Ureter (tissue), 1 donor: ENCODE results near the gene CNNM2. TPM values are rescaled to one million over a fixed set of nuclear protein-coding genes. Genes with fewer than 3 reads are reported as not detected.
"Not testable (repeated sequence)": the region's sequence is repeated elsewhere in the genome, so short reads cannot be mapped to it uniquely, and the experiment has no call there.

Experiments
- DNase-seq: peaks from one replicate; pipeline ENCODE4 v3.0.0-alpha.2; 2020; ENCODE audit warnings: low spot score
- total RNA-seq: library from RNA; stranded (reverse); gene quantifications from one replicate; pipeline ENCODE4 v1.2.4, GENCODE V29; 2023
- donor health status: DM: yes; HTN: yes; CAD: no.

Gene CNNM2
- total RNA-seq, 1 donor from 2014 or later: 12.7 TPM

- no peak for DNase-seq
Measured at GRCh38 chr10:102926842-102927241, 8.7 kb downstream of the CNNM2 start.

- no peak for DNase-seq
Measured at GRCh38 chr10:102927311-102928010, 9.4 kb downstream of the CNNM2 start.

GRCh38 chr10:102928442-102928841, 10.3 kb downstream of the CNNM2 start:
- DNase-seq: not testable (repeated sequence)

- no peak for DNase-seq
Measured at GRCh38 chr10:102930720-102931119, 12.6 kb downstream of the CNNM2 start.

GRCh38 chr10:102931643-102932042, 13.5 kb downstream of the CNNM2 start:
- DNase-seq: no peak

- no peak for DNase-seq
Measured at GRCh38 chr10:102935505-102935904, 17.4 kb downstream of the CNNM2 start.

GRCh38 chr10:102935939-102936605, 18.0 kb downstream of the CNNM2 start:
- no peak for DNase-seq

GRCh38 chr10:102941401-102941800, 23.3 kb downstream of the CNNM2 start:
- no peak for DNase-seq

- no peak for DNase-seq
Measured at GRCh38 chr10:102945449-102945848, 27.4 kb downstream of the CNNM2 start.

GRCh38 chr10:102945962-102946361, 27.9 kb downstream of the CNNM2 start:
- no peak for DNase-seq

GRCh38 chr10:102946992-102947391, 28.9 kb downstream of the CNNM2 start:
- DNase-seq: no peak

GRCh38 chr10:102948176-102948575, 30.1 kb downstream of the CNNM2 start:
- DNase-seq: no peak

- DNase-seq: no peak
Measured at GRCh38 chr10:102948786-102949185, 30.7 kb downstream of the CNNM2 start.

- DNase-seq: no peak
Measured at GRCh38 chr10:102949916-102950315, 31.8 kb downstream of the CNNM2 start.

- no peak for DNase-seq
Measured at GRCh38 chr10:102951316-102951715, 33.2 kb downstream of the CNNM2 start.

- no peak for DNase-seq
Measured at GRCh38 chr10:102959360-102959759, 41.3 kb downstream of the CNNM2 start.

GRCh38 chr10:102960157-102960556, 42.1 kb downstream of the CNNM2 start:
- DNase-seq: no peak

GRCh38 chr10:102962267-102962666, 44.2 kb downstream of the CNNM2 start:
- DNase-seq: no peak

- no peak for DNase-seq
Measured at GRCh38 chr10:102962951-102963755, 45.1 kb downstream of the CNNM2 start.

GRCh38 chr10:102963756-102964025, 45.6 kb downstream of the CNNM2 start:
- no peak for DNase-seq

GRCh38 chr10:102964064-102964463, 46.0 kb downstream of the CNNM2 start:
- DNase-seq: not testable (repeated sequence)

- DNase-seq: no peak
Measured at GRCh38 chr10:102964713-102965112, 46.6 kb downstream of the CNNM2 start.

GRCh38 chr10:102965311-102965851, 47.3 kb downstream of the CNNM2 start:
- DNase-seq: no peak
